Placental pericyte (primary cell): ENCODE results near the gene PTPN13. TPM values are rescaled to one million over a fixed set of nuclear protein-coding genes. Genes with fewer than 3 reads are reported as not detected.

Experiments
- total RNA-seq: library from RNA; depleted of rRNA; stranded (reverse); fragments of >200 nt; gene quantifications from 2 replicates; pipeline ENCODE4 v1.2.3, GENCODE V29; 2012

Gene PTPN13, protein sequence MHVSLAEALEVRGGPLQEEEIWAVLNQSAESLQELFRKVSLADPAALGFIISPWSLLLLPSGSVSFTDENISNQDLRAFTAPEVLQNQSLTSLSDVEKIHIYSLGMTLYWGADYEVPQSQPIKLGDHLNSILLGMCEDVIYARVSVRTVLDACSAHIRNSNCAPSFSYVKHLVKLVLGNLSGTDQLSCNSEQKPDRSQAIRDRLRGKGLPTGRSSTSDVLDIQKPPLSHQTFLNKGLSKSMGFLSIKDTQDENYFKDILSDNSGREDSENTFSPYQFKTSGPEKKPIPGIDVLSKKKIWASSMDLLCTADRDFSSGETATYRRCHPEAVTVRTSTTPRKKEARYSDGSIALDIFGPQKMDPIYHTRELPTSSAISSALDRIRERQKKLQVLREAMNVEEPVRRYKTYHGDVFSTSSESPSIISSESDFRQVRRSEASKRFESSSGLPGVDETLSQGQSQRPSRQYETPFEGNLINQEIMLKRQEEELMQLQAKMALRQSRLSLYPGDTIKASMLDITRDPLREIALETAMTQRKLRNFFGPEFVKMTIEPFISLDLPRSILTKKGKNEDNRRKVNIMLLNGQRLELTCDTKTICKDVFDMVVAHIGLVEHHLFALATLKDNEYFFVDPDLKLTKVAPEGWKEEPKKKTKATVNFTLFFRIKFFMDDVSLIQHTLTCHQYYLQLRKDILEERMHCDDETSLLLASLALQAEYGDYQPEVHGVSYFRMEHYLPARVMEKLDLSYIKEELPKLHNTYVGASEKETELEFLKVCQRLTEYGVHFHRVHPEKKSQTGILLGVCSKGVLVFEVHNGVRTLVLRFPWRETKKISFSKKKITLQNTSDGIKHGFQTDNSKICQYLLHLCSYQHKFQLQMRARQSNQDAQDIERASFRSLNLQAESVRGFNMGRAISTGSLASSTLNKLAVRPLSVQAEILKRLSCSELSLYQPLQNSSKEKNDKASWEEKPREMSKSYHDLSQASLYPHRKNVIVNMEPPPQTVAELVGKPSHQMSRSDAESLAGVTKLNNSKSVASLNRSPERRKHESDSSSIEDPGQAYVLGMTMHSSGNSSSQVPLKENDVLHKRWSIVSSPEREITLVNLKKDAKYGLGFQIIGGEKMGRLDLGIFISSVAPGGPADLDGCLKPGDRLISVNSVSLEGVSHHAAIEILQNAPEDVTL (N-terminal part only)
- 46.8 and 59.6 TPM in 2 replicates for total RNA-seq

DNA sequence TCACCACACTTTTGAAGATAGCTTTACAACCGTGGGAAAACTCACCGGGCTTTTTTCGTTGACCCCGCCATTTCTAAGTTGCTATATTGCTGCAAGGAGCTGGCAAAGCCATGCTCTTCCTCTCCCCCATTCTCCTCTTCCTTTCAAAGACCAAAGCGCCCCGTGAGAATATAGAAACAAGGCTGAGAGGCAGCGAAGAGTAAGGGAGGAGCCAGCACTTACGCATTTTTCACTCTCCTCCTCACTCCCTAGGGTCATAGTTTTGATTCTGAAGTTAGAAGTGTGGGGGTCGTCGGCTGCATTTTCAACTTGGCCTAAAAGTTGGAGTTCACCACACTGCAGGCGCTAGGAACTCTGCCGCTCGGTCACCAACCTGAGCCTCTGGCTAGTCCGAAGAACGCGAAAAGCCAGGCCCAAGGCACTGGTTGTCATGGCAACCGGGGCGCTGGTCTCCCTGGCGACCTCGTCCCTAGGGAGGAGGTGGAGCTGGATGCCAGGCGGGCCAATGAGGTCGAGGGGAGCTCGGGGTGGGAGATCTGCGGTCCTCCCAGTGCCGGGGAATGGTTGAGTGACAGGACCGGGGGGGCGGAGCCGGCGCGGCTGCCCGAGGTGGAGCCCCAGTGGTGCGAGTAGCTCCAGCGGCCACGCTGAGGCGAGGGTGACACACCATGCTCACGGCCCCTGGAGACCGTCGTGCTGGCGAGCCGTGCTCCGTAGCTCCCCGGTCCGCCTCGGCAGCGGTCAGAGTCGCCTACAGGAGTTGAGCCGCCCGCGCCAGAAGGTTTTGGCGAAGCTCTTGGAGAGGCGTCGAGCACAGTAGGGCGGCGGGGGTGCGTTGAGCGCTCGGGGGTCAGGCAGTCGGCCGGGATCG is at the start of gene PTPN13:
PTPN13 (plus strand) TSS at position 628 of the 871 bp plus-strand sequence. CDS start 40,942 bp downstream, outside the sequence.

DNA sequence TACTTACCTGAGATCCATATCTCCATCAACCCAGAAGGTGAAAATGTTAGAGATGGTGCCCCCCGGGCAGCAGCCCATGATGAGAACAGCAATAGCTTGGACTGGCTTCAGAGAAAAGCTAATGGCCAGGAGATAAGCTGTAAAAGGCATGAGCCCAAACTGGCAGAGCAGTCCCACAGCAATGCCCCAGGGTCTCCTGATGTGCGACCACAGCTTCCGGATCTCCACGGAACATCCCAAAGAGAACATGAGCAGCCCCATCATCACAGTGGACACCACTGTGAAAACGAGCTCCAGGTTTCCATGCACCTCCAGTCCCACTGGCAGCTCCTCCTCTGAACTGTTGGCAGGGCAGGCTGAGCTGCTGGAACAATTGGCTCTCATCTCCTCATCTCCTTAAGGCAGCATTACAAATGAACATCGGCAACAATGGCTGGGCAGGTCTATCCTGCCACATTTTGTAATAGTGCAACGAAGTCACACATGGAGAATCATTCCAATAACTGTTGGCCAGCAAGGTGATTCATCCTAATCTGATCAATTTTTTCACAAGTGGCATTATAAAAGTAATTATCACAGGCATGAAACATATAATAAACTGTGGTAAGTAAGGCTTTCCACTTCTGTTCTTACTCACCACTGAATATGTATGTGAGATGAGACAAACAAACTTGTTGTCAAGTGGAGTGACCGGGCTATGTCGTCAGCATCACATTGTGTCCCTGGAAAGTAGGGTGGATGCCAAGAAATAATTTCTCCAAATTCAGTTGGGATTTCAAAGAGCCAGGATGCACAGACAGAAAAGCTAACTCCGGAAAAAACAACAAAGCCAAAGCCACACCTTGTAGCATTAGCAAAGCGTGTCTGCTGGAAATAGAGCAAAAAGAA is 254.9 kb downstream of the PTPN13 start, which contains the start of gene SLC10A6:
SLC10A6 (minus strand) TSS at position 653 of the 888 bp plus-strand sequence; CDS start at position 384, 269 bp downstream.

Other genes with a start within 250 kb of the PTPN13 start
- 1.8 and 3.9 TPM in 2 replicates for gene MAPK10, start 234.3 kb upstream of the PTPN13 start, total RNA-seq